ENCODE results near the gene MVK. TPM values are rescaled to one million over a fixed set of nuclear protein-coding genes. Genes with fewer than 3 reads are reported as not detected.

Gene MVK
- total and polyA plus RNA-seq, 4 donors: 34.9 to 50.3 (median 41.4) TPM

GRCh38 chr12:109645708-109646107 is 72.1 kb downstream of the MVK start:
- no peaks in the 10 kb centered on the region for H3K9me3 ChIP-seq (ENCODE audit: control insufficient read depth in 4 of 4, low read length in 3 of 4)
- H3K4me3 ChIP-seq (ENCODE audit: low read depth in 1 of 3, low read length in 3 of 3): no peak overlapping the region
- TF ChIP-seq YY1 (IDR thresholded peaks at IDR 0.05) (no peak), MAX (IDR thresholded peaks at IDR 0.05) (no peak), SP1 (IDR thresholded peaks at IDR 0.05) (no peak), HNF4G (IDR thresholded peaks at IDR 0.05) (no peak), ATF3 (IDR thresholded peaks at IDR 0.05) (no peak), RAD21 (IDR thresholded peaks at IDR 0.05) (no peak), TAF1 (conservative IDR thresholded peaks at IDR 0.05) (no peak), EGR1 (IDR thresholded peaks at IDR 0.05; ENCODE audit: low read depth in 2 of 2) (no peak), FOXA1 (IDR thresholded peaks at IDR 0.05) (no peak), GABPA (IDR thresholded peaks at IDR 0.05 in 1 of 2, conservative IDR thresholded peaks at IDR 0.05 in 1 of 2) (no peak), FOXA2 (IDR thresholded peaks at IDR 0.05) (no peak), ZBTB33 (IDR thresholded peaks at IDR 0.05) (no peak), CTCF (IDR thresholded peaks at IDR 0.05; ENCODE audit: low read depth, low read length, missing input control) (no peak), NR2F2 (IDR thresholded peaks at IDR 0.05) (no peak)
- no peak overlapping the region for H3K9ac ChIP-seq (ENCODE audit: low read depth in 1 of 2, low read length in 2 of 2)
- 89% methylated on average over 11 of the region's 11 CpGs for WGBS
- H3K4me1 ChIP-seq (ENCODE audit: control insufficient read depth in 4 of 4, insufficient read depth in 4 of 4, low read length in 3 of 4): no peaks in the 10 kb centered on the region
- H3K27me3 ChIP-seq (ENCODE audit: control insufficient read depth in 4 of 4, insufficient read depth in 4 of 4, low read length in 3 of 4): no peaks in the 10 kb centered on the region
- no peaks in the 10 kb centered on the region for H3K36me3 ChIP-seq (ENCODE audit: control insufficient read depth in 4 of 4, insufficient read depth in 3 of 4, low read depth in 1 of 4, low read length in 3 of 4)
- H3K27ac ChIP-seq (ENCODE audit: low read depth in 1 of 2, low read length in 2 of 2): no peak overlapping the region
- no peak for DNase-seq (ENCODE audit: low spot score)

Other genes with a start within 250 kb of the MVK start
- not detected for gene MYO1H, start 225.9 kb upstream of the MVK start, total RNA-seq
- not detected for gene MYO1H, start 225.9 kb upstream of the MVK start, polyA plus RNA-seq
- 10 to 100 TPM in 1 of 2 donors, 1 to 10 TPM in 1; 8.4 to 20.1 TPM for gene KCTD10, start 96.5 kb upstream of the MVK start, total RNA-seq
- 10 to 100 TPM in 1 of 2 donors, 1 to 10 TPM in 1; 4.2 to 11.4 TPM for gene KCTD10, start 96.5 kb upstream of the MVK start, polyA plus RNA-seq
- 10 to 100 TPM; 29.1 to 43.4 TPM for gene UBE3B, start 96.2 kb upstream of the MVK start, total RNA-seq
- gene UBE3B, start 96.2 kb upstream of the MVK start, polyA plus RNA-seq: 10 to 100 TPM in 1 of 2 donors, 1 to 10 TPM in 1; 9.3 to 19.1 TPM
- gene MMAB, start 290 bp upstream of the MVK start, total RNA-seq: 10 to 100 TPM; 47.1 to 63.5 TPM
- 100 to 1,000 TPM in 1 of 2 donors, 10 to 100 TPM in 1; 90.6 to 101 TPM for gene MMAB, start 290 bp upstream of the MVK start, polyA plus RNA-seq
- gene FAM222A, start 140.0 kb downstream of the MVK start, total RNA-seq: 1 to 10 TPM; 1.8 to 2.2 TPM
- 1 to 10 TPM in 1 of 2 donors, under 1 TPM in 1; 0.97 to 2.0 TPM for gene FAM222A, start 140.0 kb downstream of the MVK start, polyA plus RNA-seq

Measured in liver (tissue), 9 donors.